ENCODE measurements around the gene KCTD21. TPM values are rescaled to one million over a fixed set of nuclear protein-coding genes. Genes with fewer than 3 reads are reported as not detected.

Gene KCTD21
- total RNA-seq, 1 experiment from 2014 or later: 9.7 TPM

DNA sequence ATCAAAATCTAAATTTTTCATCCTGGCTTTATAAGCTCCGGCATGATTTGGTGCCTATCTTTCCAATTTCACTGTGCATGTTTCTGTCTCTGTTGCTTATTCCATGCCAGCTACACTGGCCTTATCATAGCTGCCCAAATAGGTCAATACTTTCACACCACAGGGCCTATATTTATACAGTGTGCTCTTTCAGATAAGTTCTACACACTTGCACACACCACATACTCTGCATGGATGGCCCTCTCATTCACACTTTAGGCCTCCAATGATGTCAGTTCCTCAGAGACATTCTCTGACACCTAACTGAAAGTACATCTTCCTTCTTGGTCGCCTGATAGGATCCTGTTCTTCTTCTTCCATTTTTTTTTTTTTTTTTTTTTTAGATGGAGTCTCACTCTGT, 56.0 kb downstream of the KCTD21 start:
- BruUV-seq (replicated peaks): no TSS peak
- ATAC-seq (no peak), DNase-seq (ENCODE audit: low read depth, low spot score) (no peak)
- in situ Hi-C loops (cut with HindIII; ENCODE audit: low pct_unique_long_range_greater_than_20kb, low sequenced_read_pairs) (no loop called here), intact Hi-C loops (cut with micrococcal nuclease; ENCODE audit: unreplicated experiment) (no loop called here)
- H3K9me3 ChIP-seq (ENCODE audit: control insufficient read depth, insufficient read depth, low read depth, low read length): no peaks in the 10 kb centered on the region
- no peak overlapping the region for H3K4me3 ChIP-seq (ENCODE audit: low read depth in 2 of 2, low read length in 2 of 2)
- ChIA-PET CTCF (no interaction called here), POLR2A (no interaction called here)
- no peak overlapping the region for H3K27ac ChIP-seq (ENCODE audit: low read length)
- no peaks in the 10 kb centered on the region for H3K4me1 ChIP-seq (ENCODE audit: control insufficient read depth, insufficient read depth, low read length)
- no peaks in the 10 kb centered on the region for H3K27me3 ChIP-seq (ENCODE audit: control insufficient read depth, insufficient read depth, low read length)
- TF ChIP-seq POLR2AphosphoS5 (IDR thresholded peaks at IDR 0.05; ENCODE audit: low read depth, low read length) (no peak), TCF7L2 (IDR thresholded peaks at IDR 0.05; ENCODE audit: low read depth, low read length) (no peak), SIN3A (IDR thresholded peaks at IDR 0.05; ENCODE audit: borderline replicate concordance, insufficient read depth, low read depth, low read length) (no peak)
- TF ChIP-seq, protein P1, sequence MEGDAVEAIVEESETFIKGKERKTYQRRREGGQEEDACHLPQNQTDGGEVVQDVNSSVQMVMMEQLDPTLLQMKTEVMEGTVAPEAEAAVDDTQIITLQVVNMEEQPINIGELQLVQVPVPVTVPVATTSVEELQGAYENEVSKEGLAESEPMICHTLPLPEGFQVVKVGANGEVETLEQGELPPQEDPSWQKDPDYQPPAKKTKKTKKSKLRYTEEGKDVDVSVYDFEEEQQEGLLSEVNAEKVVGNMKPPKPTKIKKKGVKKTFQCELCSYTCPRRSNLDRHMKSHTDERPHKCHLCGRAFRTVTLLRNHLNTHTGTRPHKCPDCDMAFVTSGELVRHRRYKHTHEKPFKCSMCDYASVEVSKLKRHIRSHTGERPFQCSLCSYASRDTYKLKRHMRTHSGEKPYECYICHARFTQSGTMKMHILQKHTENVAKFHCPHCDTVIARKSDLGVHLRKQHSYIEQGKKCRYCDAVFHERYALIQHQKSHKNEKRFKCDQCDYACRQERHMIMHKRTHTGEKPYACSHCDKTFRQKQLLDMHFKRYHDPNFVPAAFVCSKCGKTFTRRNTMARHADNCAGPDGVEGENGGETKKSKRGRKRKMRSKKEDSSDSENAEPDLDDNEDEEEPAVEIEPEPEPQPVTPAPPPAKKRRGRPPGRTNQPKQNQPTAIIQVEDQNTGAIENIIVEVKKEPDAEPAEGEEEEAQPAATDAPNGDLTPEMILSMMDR (IDR thresholded peaks at IDR 0.05): no peak
- TF ChIP-seq, protein P2, sequence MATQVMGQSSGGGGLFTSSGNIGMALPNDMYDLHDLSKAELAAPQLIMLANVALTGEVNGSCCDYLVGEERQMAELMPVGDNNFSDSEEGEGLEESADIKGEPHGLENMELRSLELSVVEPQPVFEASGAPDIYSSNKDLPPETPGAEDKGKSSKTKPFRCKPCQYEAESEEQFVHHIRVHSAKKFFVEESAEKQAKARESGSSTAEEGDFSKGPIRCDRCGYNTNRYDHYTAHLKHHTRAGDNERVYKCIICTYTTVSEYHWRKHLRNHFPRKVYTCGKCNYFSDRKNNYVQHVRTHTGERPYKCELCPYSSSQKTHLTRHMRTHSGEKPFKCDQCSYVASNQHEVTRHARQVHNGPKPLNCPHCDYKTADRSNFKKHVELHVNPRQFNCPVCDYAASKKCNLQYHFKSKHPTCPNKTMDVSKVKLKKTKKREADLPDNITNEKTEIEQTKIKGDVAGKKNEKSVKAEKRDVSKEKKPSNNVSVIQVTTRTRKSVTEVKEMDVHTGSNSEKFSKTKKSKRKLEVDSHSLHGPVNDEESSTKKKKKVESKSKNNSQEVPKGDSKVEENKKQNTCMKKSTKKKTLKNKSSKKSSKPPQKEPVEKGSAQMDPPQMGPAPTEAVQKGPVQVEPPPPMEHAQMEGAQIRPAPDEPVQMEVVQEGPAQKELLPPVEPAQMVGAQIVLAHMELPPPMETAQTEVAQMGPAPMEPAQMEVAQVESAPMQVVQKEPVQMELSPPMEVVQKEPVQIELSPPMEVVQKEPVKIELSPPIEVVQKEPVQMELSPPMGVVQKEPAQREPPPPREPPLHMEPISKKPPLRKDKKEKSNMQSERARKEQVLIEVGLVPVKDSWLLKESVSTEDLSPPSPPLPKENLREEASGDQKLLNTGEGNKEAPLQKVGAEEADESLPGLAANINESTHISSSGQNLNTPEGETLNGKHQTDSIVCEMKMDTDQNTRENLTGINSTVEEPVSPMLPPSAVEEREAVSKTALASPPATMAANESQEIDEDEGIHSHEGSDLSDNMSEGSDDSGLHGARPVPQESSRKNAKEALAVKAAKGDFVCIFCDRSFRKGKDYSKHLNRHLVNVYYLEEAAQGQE (IDR thresholded peaks at IDR 0.05; ENCODE audit: insufficient read depth in 1 of 2, low read depth in 2 of 2, low read length in 1 of 2): no peak
- no peaks in the 10 kb centered on the region for H3K36me3 ChIP-seq (ENCODE audit: control insufficient read depth, insufficient read depth, low read length)

DNA sequence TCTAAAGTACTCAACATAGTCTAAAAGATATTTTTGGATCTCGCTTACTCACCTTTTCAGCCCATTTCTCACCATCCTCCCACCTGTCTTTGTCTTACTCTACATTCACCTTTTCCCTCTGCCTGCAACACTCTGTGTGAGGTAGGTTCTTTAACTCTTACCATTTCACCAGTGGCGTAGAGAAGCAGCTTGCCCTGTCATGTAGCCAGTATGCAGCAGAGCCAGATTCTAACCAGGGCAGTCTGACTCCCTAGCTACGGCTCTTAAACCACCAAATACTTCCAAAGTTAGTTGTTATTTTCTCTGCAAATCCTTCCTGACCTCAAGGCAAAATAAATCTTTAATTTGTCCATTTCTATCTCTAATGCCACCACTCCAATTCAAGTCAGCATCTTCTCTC, 56.5 kb downstream of the KCTD21 start:
- Histone ChIP-seq H3K27me3 (ENCODE audit: control insufficient read depth, insufficient read depth, low read length) (no peaks in the 10 kb centered on the region), H3K4me3 (ENCODE audit: low read depth in 2 of 2, low read length in 2 of 2) (no peak overlapping the region), H3K36me3 (ENCODE audit: control insufficient read depth, insufficient read depth, low read length) (no peaks in the 10 kb centered on the region), H3K4me1 (ENCODE audit: control insufficient read depth, insufficient read depth, low read length) (no peaks in the 10 kb centered on the region), H3K27ac (ENCODE audit: low read length) (no peak overlapping the region), H3K9me3 (ENCODE audit: control insufficient read depth, insufficient read depth, low read depth, low read length) (no peaks in the 10 kb centered on the region)
- no peak for DNase-seq (ENCODE audit: low read depth, low spot score)
- TF ChIP-seq, protein P1 (IDR thresholded peaks at IDR 0.05): no peak
- ChIA-PET POLR2A (no interaction called here), CTCF (interaction anchor here (0.5 kb wide), 1 partner anchor 124 kb away, joined by 3 read pairs; no protein-coding TSS in a partner anchor)
- ATAC-seq: no peak
- in situ Hi-C loops (cut with HindIII; ENCODE audit: low pct_unique_long_range_greater_than_20kb, low sequenced_read_pairs) (no loop called here), intact Hi-C loops (cut with micrococcal nuclease; ENCODE audit: unreplicated experiment) (no loop called here)
- TSS peak; percentile 41 for BruUV-seq (replicated peaks)

All from Panc1 (cell line).